HG02852 (cell line): Measurements from ENCODE around the gene HGFAC.

Source experiments
- ATAC-seq: cut with Tn5 transposase; IDR thresholded peaks from one replicate; pipeline ENCODE4 v1.9.1; 2021; ENCODE audit warnings: mild to moderate bottlenecking, moderate library complexity; ENCODE audit not compliant: unreplicated experiment

Gene HGFAC

GRCh38 chr4:3484057-3484973 lies 42.5 kb downstream of the HGFAC start:
- no peak for ATAC-seq

GRCh38 chr4:3485011-3485791 lies 43.4 kb downstream of the HGFAC start:
- no peak for ATAC-seq

GRCh38 chr4:3485886-3486540 lies 44.2 kb downstream of the HGFAC start:
- ATAC-seq, result no peak

- ATAC-seq, result no peak
These were observed 45.1 kb downstream of the HGFAC start for GRCh38 chr4:3486541-3487540.

- no peak for ATAC-seq
These were observed 46.1 kb downstream of the HGFAC start for GRCh38 chr4:3487861-3488260.

GRCh38 chr4:3488820-3489219 lies 47.1 kb downstream of the HGFAC start:
- ATAC-seq, result no peak

- ATAC-seq, result no peak
These were observed 47.7 kb downstream of the HGFAC start for GRCh38 chr4:3489451-3489962.

- no peak for ATAC-seq
These were observed 50.1 kb downstream of the HGFAC start for GRCh38 chr4:3491681-3492405.

GRCh38 chr4:3492741-3493719 lies 51.3 kb downstream of the HGFAC start:
- no peak for ATAC-seq

- no peak for ATAC-seq
These were observed 52.1 kb downstream of the HGFAC start for GRCh38 chr4:3493720-3494461.

- no peak for ATAC-seq
These were observed 52.7 kb downstream of the HGFAC start for GRCh38 chr4:3494462-3494871.

GRCh38 chr4:3495204-3495975 lies 53.6 kb downstream of the HGFAC start:
- no peak for ATAC-seq

- ATAC-seq, result no peak
These were observed 54.3 kb downstream of the HGFAC start for GRCh38 chr4:3496021-3496420.

GRCh38 chr4:3497095-3497494 lies 55.3 kb downstream of the HGFAC start:
- no peak for ATAC-seq

GRCh38 chr4:3497523-3498389 lies 56.0 kb downstream of the HGFAC start:
- no peak for ATAC-seq

- ATAC-seq, result no peak
These were observed 56.6 kb downstream of the HGFAC start for GRCh38 chr4:3498407-3498806.
